ENCODE data around the gene TMEM269.

Gene TMEM269, protein sequence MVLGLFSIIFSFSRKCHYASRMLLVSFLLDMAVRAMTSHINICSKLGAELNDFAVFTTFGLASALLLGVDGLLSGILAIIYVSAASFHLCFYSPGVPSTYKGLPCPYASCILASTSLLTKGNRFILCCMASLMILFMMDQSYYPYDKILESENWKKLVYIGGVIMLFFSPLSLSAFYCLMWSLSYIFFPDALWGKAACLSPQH

DNA sequence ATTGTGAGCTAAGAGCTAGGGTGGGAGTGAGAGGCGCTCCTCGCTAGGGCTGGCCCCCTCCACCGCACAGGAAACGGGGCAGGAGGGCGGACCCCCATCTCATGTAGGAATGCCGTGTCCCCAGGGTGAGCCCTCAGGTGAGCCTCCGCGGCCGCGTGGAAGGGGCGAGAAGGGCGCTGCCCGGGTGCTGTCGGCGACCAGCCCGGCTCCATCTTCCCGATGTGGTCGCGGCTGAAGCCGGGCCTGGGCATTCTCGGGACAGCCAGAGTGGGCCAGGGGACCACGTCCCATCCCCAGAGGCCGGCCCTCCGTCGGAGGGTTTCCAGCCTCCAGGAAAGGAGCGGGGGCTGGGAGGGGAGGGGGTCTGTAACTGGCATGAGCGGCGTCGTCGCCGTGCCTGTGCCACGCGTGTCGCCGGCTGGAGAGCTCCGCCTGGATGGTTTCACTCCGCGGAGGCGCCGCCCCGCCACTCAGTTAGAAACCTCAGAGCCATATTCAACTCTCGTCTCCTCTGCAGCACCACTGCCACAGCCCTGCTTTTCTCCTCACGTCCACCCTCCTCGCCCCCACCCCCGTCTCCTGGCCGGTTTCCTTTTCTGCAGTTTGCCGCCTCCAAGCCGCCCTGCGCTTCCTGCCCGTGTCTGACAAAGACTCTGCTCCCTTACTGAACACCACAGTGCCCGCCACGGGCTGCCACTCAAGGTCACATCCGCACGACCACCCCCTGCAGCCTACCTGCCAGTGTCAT is at the start of gene TMEM269:
Gene TMEM269, plus strand, starts transcription at position 46 of the 748 bp plus-strand sequence. CDS start 4,903 bp downstream, outside the sequence.
- peak in 1 of 2 experiments; percentile 28 for DNase-seq (ENCODE audit: low read depth in 2 of 2)

- DNase-seq (ENCODE audit: low read depth in 2 of 2), result no peak
These were observed 49.7 kb upstream of the TMEM269 start for GRCh38 chr1:42735056-42735455.

DNA sequence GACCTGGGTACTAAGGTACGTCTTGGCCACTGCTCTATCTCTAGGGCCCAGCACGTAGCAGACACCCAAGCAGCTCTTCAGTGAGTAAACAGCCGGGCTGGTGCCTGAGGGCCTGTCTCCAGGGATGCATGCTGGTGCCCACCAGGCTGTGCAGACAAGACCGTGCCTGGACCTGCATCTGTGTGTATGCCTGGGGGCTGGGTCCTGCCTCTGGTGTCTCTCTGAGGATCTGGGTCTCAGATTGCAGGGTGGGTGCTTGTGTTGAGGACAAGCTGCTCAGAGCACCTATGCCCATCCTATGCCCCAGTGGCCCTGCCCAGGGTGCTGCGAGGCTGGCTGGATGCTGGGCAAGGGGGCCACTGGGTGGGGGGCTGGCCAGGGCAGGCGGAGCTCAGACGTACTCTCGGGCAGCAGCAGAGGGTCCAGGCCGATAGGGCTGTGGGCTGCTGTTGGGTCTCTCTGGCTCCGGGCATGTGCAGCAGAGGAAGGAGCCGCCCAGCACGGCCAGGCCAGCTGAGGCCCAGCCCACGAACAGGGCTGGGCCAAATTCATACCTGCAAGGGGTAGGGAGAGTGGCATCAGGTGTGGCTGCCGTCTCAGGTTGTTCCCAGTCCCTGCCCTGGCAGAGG is 49.2 kb upstream of the TMEM269 start:
- no peak for DNase-seq (ENCODE audit: low read depth in 2 of 2)

- no peak for DNase-seq (ENCODE audit: low read depth in 2 of 2)
These were observed 48.6 kb upstream of the TMEM269 start for GRCh38 chr1:42736152-42736551.

- DNase-seq (ENCODE audit: low read depth in 2 of 2), result no peak
These were observed 48.1 kb upstream of the TMEM269 start for GRCh38 chr1:42736571-42737200.

DNA sequence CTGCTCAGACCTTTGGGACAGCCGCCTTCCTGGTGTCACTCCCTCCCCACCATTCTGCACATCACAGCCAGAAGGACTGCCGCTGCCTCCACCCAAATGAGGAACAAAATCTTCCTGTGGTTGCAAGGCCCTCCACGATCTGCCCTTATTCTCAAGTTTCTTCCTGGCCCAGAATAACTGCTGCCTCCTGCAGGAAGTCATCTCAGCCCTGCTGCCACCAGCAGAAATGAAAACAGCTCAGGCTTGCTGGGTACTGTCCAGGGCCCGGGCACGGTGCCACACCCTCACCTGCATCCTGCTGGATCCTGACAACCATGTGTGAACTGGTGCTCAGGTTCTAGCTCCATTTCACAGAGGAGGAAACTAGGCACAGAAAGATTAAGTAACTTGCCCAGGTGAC is 47.5 kb upstream of the TMEM269 start:
- DNase-seq (ENCODE audit: low read depth in 2 of 2), result no peak

- no peak for DNase-seq (ENCODE audit: low read depth in 2 of 2)
These were observed 46.7 kb upstream of the TMEM269 start for GRCh38 chr1:42737986-42738677.

DNA sequence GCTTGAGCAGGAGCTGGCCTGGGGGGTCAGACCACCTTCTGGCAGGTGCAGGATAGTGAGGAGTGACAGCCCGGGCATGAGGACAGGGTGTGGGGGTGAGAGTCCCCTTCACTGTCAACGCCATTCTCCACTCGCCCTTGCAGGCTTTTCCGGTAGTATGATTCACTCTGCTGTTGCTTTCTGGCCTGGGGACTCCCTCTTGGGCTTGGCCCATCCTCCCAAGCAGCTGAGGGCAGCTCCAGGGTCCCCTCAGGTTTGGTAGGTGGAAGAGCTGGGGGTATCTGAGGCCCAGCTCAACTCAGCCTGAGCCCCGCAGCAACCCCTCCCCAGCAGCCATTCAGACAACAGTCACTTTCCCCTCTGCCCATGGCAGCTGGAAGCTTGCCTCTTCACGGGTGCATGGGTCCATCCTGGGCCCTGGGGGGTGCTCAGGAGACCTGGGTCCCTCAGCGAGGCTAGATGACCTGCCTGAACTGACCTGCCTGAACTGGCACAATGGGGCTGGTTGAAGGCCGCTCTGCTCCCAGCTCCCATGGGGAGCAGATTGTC is 46.0 kb upstream of the TMEM269 start:
- DNase-seq (ENCODE audit: low read depth in 2 of 2), result no peak

GRCh38 chr1:42739753-42740700 is 44.8 kb upstream of the TMEM269 start, which contains the start of gene CLDN19:
CLDN19 (minus strand) TSS chr1:42740236; CDS start chr1:42740063, 173 bp downstream.
- DNase-seq (ENCODE audit: low read depth in 2 of 2), result no peak

- no peak for DNase-seq (ENCODE audit: low read depth in 2 of 2)
These were observed 43.8 kb upstream of the TMEM269 start for GRCh38 chr1:42740851-42741580.

- no peak for DNase-seq (ENCODE audit: low read depth in 2 of 2)
These were observed 43.1 kb upstream of the TMEM269 start for GRCh38 chr1:42741706-42742105.

DNA sequence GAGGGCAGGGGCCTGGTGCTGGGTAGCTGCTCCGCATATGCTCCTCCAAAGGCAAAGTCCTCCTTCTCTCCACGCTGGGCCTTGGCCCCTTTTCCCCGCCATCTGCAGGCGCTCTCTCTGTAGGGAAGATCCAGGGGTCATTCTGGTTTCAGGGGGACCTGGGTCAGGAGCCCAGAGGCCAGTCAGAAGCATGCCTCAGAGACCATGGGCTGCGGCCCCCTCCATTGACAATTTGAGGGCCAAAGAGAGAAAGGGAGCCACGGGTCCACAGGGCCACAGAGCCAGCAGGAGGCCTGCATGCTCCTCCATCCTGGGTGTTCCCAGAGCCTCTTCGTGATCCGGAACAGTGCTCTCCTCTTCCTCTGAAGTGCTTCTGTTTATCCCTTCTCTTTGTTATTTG is 42.6 kb upstream of the TMEM269 start:
- no peak for DNase-seq (ENCODE audit: low read depth in 2 of 2)

DNA sequence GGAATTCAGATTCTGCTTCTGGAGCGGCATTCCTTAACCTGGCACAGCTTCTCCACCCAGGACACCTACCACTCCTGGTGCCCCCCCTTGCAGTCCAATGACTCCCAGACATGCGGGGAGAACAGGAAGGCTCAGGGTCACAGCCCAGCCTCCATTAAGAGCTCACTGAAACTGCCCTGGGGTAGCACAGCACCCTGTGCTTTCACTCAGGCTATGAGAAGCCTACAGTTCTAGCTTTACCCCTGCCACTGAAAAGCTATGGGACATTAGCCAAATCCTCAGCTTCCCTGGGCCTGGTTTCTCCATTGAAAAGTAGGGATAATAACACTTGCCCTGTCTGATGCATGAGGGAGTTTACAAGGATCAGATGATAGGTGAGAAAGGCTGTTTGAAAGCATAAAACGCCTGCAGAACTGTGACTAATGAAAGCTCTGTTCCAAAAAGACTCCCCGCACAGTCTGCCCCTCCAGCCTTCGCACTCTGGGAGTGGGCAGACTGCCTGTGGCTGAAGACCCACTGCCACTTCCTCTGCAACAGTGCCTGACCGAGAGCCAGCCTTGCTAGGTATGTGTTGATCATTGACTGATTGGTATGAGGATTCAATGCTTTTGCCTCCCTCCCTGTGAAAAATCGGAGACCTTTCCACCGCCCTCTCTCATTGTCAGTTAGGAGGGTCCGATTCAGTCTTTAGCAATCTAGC is 42.0 kb upstream of the TMEM269 start:
- DNase-seq (ENCODE audit: low read depth in 2 of 2), result no peak

GRCh38 chr1:42743317-42744147 is 41.3 kb upstream of the TMEM269 start:
- no peak for DNase-seq (ENCODE audit: low read depth in 2 of 2)

GRCh38 chr1:42744148-42744413 is 40.7 kb upstream of the TMEM269 start:
- DNase-seq (ENCODE audit: low read depth in 2 of 2), result no peak

DNA sequence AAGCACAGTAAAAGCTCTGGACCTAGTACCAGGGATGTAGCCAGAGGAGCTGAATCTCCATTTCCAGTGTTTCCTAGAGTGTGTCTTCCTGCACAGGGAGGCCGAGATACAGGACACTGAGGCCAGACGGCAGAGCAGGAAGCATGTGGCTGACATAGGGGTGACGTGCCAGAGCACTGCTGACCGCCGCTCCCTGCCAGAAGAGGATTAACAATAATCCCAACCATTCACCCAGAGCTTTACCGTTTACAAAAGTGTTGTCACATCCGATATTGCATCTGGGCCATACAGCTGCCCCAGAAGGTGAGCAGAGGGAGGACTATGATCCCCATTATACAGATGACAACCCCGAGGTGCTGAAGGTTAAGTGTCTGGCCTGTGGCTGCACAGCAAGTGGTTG is 38.9 kb upstream of the TMEM269 start:
- DNase-seq (ENCODE audit: low read depth in 2 of 2), result no peak

GRCh38 chr1:42746436-42747105 is 38.2 kb upstream of the TMEM269 start:
- no peak for DNase-seq (ENCODE audit: low read depth in 2 of 2)

GRCh38 chr1:42747125-42747524 is 37.7 kb upstream of the TMEM269 start:
- peak in 1 of 2 experiments; percentile 26 for DNase-seq (ENCODE audit: low read depth in 2 of 2)
